Stimulated activated CD8-positive, alpha-beta memory T cell treated with anti-CD3 and anti-CD28 coated beads, Interleukin-7, amount 100 ng/mL, for 4 hours (primary cell): ENCODE results near the gene SMAD6.

Experiments
- DNase-seq, 2 donors: peaks; one replicate each; pipeline ENCODE4 v3.0.0-alpha.2; 2020; ENCODE audit warnings: low read depth in 2 of 2

The SMAD6 gene

GRCh38 chr15:66703540-66703941 lies 1.5 kb downstream of the SMAD6 start:
- DNase-seq = no peak

DNA sequence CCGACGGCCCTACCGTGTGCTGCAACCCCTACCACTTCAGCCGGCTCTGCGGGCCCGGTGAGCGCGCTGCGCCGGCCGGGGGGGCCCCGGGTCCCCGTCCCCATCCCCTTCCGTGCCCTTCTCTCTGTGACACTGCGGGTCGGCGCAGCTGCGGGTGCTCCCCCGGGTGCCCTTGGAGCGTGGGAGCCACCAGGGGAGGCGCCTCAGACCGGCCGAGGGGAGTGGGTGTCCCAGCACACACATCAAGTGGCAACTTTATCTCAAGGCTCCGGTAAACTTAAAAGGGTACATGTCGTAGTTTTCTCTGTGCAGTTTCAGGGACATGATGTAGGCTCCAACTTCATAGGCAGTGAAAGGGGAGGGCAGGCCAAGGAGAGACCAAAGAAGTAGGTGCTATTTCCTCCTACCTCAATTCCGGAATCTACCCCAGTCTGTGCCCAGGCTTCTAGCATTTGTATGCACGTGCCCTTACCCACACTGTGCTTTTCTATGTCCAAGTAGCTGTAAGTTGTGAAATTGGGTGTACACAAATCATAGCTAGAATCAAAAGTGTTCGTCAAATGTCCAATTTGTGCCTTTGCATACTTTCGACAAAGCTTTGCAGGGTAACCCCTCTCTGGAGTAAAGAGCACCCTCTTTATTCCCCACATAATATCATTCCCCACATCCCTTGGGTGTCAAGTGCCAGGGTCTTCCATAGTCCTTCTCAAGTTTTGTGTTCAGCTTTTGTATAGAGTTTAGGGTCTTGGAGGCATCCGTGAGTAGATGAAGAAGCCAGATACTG lies 2.2 kb downstream of the SMAD6 start:
- no peak for DNase-seq

DNA sequence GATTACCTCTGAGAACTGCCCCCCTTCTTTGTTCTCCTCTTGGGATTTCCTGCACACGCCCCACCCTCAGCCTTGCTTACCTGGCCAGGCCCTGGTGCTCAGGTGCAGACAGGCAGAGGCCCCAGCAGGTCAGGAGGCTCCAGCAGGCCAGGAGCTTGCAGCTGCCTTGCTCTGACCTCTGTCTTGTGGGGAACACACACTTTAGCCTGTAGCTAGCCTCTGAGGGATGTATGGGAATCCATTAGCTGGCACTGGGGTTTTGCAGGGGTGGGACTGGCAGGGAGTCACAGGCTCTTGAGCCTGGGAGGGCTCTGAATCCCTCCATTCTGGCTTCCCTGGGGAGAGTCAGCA lies 2.7 kb downstream of the SMAD6 start:
- no peak for DNase-seq

GRCh38 chr15:66705277-66706146 lies 3.5 kb downstream of the SMAD6 start:
- DNase-seq = no peak

- no peak for DNase-seq
These were observed 4.2 kb downstream of the SMAD6 start for GRCh38 chr15:66706225-66706732.

GRCh38 chr15:66706840-66707239 lies 4.8 kb downstream of the SMAD6 start:
- DNase-seq = no peak

- no peak for DNase-seq
These were observed 5.5 kb downstream of the SMAD6 start for GRCh38 chr15:66707310-66708082.

DNA sequence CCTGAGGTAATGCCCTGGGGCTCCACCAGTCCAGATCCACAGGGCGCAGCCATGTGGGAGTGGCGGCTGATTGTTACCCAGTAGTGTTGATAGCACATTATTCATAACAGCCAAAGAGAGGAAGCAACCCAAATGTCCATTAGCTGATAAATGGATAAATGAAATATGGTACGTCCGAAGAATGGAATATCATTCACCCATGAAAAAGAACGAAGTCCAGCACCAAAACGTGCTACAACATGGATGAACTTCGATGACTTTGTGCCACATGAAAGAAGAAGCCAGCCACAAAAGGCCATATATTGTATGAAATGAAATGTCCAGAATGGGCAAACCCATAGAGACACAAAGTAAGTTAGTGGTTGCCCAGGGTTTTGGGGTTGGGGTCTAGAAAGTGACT lies 6.4 kb downstream of the SMAD6 start:
- DNase-seq = no peak

- no peak for DNase-seq
These were observed 7.8 kb downstream of the SMAD6 start for GRCh38 chr15:66709884-66710283.

- DNase-seq = no peak
These were observed 9.2 kb downstream of the SMAD6 start for GRCh38 chr15:66711260-66711659.

GRCh38 chr15:66711862-66712261 lies 9.8 kb downstream of the SMAD6 start:
- DNase-seq = no peak

DNA sequence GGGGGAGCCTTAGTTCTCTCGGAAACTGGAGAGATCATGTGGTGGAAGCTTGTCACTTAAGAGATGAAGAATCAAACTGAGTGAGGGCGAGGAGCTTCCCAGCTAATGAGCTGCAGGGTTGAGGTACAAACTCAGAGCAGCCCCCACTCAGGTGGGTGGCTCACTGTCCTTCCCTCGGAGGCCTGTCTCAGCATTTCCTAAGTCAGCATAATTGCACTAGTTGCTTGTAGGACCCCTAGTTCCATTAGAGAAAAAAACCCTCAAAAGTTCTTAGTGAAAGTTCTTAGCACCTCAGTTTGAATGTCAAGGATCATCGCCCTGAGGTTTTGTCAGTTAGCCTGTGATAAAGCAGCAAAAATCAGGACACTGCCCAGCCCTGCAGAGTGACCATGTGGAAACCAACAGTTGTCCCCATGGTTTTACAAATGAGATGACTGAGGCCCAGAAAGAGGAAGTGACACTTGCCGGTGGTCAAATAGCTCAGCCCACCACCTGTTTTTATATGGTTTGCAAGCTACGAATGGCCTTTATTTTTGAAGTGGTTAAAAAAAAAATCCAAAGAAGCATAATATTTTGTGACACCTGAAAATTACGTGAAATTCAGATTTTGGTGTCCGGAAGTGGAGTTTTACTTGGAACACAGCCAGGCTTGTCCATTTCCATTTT lies 11.9 kb downstream of the SMAD6 start:
- no peak for DNase-seq

DNA sequence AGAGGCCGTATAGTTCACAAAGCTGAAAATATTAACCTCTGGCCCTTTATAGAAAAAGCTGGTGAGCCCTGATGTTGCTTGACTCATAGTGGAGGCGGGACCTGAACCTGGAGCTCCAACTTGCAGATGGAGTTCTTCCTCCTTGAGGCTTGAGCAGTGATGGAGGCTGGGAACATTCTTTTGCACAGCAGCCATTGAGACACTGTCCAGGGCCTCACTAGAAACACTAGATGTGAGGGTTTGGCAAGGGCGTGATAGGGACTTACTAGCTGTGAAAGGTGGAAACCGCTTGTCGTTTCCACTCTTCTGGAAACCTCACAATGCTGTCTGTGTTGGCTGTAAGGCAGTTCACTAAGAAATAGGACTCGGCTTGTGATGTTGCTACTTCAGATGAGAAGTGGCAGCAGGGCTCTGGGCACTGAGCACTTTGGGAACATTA lies 12.5 kb downstream of the SMAD6 start:
- no peak for DNase-seq

GRCh38 chr15:66715181-66715624 lies 13.2 kb downstream of the SMAD6 start:
- no peak for DNase-seq

DNA sequence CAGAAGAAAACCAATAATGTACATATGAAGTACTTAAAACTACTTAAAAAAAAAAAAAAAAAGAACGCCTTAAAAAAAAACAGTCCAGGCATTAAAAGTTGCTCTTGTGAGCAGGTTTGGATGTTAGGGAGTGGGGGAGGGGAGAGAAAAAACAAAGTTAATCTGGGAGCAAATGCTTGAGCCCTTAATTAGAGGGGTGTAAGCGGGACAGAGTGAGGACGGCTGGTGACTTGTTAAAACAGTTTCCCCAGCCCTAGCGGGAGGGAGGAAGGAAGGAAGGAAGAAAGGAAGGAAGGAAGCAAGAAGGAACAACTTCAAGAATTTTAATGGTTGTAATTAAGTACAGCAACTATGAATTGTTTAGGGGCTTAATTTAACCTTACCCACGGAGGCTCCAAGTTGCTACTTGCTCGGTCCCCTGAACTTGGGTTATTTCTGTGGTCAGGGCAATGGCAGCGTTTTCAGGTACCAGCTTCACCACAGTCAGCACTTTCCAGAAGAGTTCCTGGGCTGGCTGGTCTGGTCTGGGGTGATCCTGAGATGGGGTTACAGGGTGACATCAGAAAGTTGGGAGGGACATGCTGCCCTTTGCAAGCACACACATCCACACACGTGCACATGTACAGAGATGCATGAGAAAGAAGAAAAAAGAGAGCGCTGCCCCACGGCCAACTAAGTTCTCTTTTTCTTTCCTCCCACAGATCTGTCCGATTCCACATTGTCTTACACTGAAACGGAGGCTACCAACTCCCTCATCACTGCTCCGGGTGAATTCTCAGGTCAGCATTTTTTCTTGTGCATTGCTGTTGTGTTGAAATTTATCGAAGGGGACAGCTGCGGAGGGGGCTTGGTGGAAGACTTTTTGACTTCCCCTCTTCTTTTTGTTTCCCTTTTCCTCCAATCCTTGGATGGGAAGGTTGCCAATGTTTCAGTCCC lies 14.0 kb downstream of the SMAD6 start:
- DNase-seq = no peak

GRCh38 chr15:66716656-66717020 lies 14.6 kb downstream of the SMAD6 start:
- no peak for DNase-seq

GRCh38 chr15:66718220-66718988 lies 16.4 kb downstream of the SMAD6 start:
- no peak for DNase-seq

DNA sequence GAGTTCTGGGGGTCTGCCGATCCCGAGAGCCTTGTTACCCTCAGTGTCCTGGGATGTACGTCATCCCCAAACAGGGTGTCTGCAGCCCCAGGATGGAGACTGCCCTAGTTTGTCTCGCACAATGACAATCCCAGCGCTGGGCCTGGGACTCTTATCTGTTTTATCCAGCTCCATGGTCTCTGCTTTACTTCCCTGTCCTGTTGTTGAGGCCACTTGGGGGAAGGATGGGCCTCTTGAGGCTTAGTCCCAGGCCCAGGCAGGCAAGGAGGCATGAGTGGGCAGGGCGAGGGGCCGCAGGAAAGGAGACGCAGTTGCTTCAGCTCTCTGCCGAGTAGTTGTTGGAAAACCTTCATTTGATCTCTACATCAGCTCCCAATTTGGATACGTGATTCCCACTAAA lies 17.4 kb downstream of the SMAD6 start:
- DNase-seq = no peak

DNA sequence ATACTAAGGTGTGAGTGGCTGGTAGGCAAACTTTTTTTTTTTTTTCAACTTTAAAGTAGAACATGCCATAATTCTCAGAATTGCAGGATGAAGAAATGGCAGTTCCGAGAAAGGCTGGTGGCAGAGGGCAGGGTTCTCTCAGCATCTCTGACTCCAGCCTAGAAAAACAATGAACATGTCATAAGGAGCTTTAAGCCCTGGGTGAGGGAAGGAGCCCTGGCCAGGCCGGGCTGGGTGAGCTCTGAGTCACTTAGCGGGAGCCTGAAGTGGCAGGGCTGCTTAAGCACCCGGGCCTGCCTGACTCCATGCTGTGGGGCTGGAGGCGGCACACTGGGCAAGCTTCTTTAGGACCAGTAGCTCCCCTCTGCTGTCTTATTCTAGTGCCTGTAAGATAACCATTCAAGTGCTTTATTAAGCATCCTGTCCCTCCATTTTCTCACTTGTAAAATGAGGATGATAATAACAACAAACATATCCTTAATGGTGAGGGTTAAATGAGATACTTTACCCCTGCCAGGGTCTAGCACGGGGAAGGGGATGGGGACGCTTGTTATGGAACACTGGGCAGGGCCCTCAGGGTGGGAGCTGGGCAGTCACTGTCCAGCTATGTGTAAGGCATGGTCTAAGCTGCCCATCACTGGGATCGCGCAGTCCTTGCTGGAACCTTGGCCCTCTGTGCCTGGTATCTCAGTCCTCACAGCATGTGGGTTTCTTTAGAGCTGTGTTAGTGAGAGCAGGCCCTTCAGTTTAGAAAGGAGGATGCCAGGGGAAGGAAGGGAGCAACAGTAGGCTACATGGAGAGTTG lies 18.4 kb downstream of the SMAD6 start:
- DNase-seq = no peak
